Stomach smooth muscle (tissue), 2 donors: ENCODE data around the gene TMEM119.
"Not testable (repeated sequence)": the region's sequence is repeated elsewhere in the genome, so short reads cannot be mapped to it uniquely, and the experiment has no call there.

Experiments
- H3K27ac ChIP-seq: one replicate; pipeline ENCODE4 v1.7.0; 2013; ENCODE audit warnings: mild to moderate bottlenecking, low read length, inconsistent platforms
- H3K27me3 ChIP-seq, 2 donors: one replicate each; pipeline ENCODE4 v1.7.0; 2013; ENCODE audit warnings: low read length in 2 of 2; ENCODE audit not compliant: insufficient read depth in 2 of 2, control insufficient read depth in 1 of 2
- H3K36me3 ChIP-seq, 2 donors: one replicate each; pipeline ENCODE4 v1.7.0; 2013; ENCODE audit warnings: low read length in 2 of 2; ENCODE audit not compliant: control insufficient read depth in 2 of 2, insufficient read depth in 2 of 2
- H3K4me1 ChIP-seq: one replicate; pipeline ENCODE4 v1.7.0; 2013; ENCODE audit warnings: low read length; ENCODE audit not compliant: control insufficient read depth, insufficient read depth
- H3K4me3 ChIP-seq, 2 donors: one replicate each; pipeline ENCODE4 v1.7.0; 2013; ENCODE audit warnings: low read length in 2 of 2
- H3K9ac ChIP-seq, 2 donors: one replicate each; pipeline ENCODE4 v1.7.0; 2013; ENCODE audit warnings: low read length in 2 of 2, mild to moderate bottlenecking in 1 of 2
- H3K9me3 ChIP-seq, 2 donors: one replicate each; pipeline ENCODE4 v1.7.0; 2013; ENCODE audit warnings: low read length in 2 of 2; ENCODE audit not compliant: control insufficient read depth in 2 of 2
- donor health status: healthy.
- donor health status: Pancreatic carcinoma.

TMEM119 gene

DNA sequence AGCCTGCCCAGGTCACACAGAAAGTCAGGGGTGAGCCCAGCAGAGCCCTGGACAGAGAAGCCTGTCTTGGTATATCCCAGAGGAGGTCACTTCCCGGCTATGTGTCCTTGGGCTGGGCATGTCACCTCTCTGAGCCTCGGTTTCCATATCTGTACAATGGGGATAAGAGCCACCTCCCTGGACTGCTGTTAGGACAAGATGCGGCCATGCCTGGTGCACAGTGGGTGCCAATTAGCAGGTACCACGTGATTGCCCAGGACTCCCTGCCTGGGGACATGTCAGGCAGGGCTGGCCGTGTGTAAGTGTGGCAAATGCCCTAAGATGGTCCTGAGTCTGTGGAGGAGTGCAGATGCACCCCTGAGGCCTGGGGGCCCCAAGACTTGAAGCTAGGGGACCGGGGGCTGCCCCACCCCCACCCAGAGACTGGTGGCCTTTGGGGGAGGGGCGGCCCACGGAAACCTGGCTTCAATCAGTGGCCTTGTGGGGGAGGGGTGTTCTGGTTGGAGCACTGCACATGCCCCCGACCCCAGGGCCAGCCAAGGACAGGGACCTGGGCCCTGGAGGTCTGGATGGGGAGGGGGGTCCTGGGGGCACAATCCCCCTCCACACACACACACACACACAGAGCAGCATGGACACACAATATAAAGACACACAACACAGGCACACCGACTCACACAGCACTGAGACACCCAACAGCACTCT lies 878 bp downstream of the TMEM119 start:
- H3K9me3 ChIP-seq = no peaks in the 10 kb centered on the region
- no peak overlapping the region for H3K9ac ChIP-seq
- peak overlapping the region; percentile 31 to 64 for H3K4me3 ChIP-seq
- H3K4me1 ChIP-seq = peaks cover 3% of the 10 kb centered on the region
- peaks cover 0 to 9% of the 10 kb centered on the region in 2 donors for H3K27me3 ChIP-seq
- H3K27ac ChIP-seq = no peak overlapping the region
- no peaks in the 10 kb centered on the region for H3K36me3 ChIP-seq

- peak overlapping the region in 1 of 2 donors; percentile 22 for H3K4me3 ChIP-seq
Measured at GRCh38 chr12:108595711-108596647, 1.9 kb downstream of the TMEM119 start.

GRCh38 chr12:108594960-108595710 lies 2.7 kb downstream of the TMEM119 start:
- H3K9ac ChIP-seq = no peak overlapping the region
- H3K4me1 ChIP-seq = peaks cover 3% of the 10 kb centered on the region
- H3K9me3 ChIP-seq = no peaks in the 10 kb centered on the region
- no peak overlapping the region for H3K4me3 ChIP-seq
- H3K27me3 ChIP-seq = peaks cover 0 to 9% of the 10 kb centered on the region in 2 donors
- H3K27ac ChIP-seq = no peak overlapping the region
- H3K36me3 ChIP-seq = no peaks in the 10 kb centered on the region

More at GRCh38 chr12:108595711-108596647, 1.9 kb downstream of the TMEM119 start:
- Histone ChIP-seq H3K27me3 (peaks cover 0 to 9% of the 10 kb centered on the region in 2 donors), H3K9ac (no peak overlapping the region), H3K9me3 (no peaks in the 10 kb centered on the region), H3K4me1 (peaks cover 3% of the 10 kb centered on the region), H3K27ac (no peak overlapping the region), H3K36me3 (no peaks in the 10 kb centered on the region)

- Histone ChIP-seq H3K4me3 (no peak overlapping the region), H3K27ac (no peak overlapping the region), H3K27me3 (peaks cover 3 to 9% of the 10 kb centered on the region in 2 donors), H3K36me3 (no peaks in the 10 kb centered on the region), H3K4me1 (peaks cover 4% of the 10 kb centered on the region), H3K9me3 (no peaks in the 10 kb centered on the region), H3K9ac (no peak overlapping the region)
Measured at GRCh38 chr12:108594323-108594903, 3.5 kb downstream of the TMEM119 start.

- Histone ChIP-seq H3K9ac (no peak overlapping the region), H3K27me3 (peaks cover 8 to 9% of the 10 kb centered on the region in 2 donors), H3K36me3 (no peaks in the 10 kb centered on the region), H3K27ac (no peak overlapping the region), H3K9me3 (no peaks in the 10 kb centered on the region), H3K4me3 (no peak overlapping the region), H3K4me1 (peaks cover 9% of the 10 kb centered on the region)
Measured at GRCh38 chr12:108592033-108592909, 5.6 kb downstream of the TMEM119 start.

DNA sequence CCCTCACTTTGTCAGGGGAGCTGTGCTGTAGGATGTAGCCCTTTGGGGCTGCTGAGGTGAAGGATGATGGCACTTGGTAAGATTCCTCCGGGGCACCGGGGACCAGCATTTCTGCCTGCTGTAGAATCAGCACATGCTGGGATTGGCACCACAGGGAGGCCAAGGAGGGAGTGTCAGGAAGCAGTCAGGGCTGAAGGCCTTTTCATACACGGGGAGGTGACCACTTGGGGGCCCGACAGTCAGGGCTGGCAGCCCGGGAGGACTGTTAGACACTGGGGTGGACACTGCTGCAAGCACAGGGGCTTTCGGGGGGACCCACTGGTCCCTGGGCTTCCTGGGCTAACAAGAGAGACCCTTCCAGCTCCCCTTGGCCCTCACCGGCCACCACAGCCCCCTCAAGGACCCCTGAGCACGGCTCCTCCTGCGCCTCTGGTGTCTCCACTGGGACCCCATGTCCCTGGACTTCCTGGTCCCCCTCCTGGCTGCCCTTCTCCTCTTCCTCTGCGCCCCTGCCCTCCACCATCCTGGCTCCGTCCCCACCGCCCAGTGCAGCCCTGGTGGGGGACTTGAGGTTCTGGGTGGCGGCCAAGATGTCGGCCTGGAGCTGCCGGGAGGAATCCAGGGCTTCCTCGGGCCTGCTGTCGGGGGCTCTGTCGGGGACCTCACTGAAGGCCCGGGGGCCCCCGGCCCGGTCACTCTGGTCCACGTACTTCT lies 6.5 kb downstream of the TMEM119 start:
- Histone ChIP-seq H3K36me3 (no peaks in the 10 kb centered on the region), H3K27ac (no peak overlapping the region), H3K27me3 (peaks cover 4 to 8% of the 10 kb centered on the region in 2 donors), H3K9ac (no peak overlapping the region), H3K4me3 (no peak overlapping the region), H3K4me1 (peaks cover 9% of the 10 kb centered on the region), H3K9me3 (no peaks in the 10 kb centered on the region)

- not testable (repeated sequence) for H3K9me3 ChIP-seq, H3K27me3 ChIP-seq, H3K4me3 ChIP-seq, H3K27ac ChIP-seq, H3K9ac ChIP-seq, H3K36me3 ChIP-seq, H3K4me1 ChIP-seq
Measured at GRCh38 chr12:108590463-108590862, 7.4 kb downstream of the TMEM119 start.

DNA sequence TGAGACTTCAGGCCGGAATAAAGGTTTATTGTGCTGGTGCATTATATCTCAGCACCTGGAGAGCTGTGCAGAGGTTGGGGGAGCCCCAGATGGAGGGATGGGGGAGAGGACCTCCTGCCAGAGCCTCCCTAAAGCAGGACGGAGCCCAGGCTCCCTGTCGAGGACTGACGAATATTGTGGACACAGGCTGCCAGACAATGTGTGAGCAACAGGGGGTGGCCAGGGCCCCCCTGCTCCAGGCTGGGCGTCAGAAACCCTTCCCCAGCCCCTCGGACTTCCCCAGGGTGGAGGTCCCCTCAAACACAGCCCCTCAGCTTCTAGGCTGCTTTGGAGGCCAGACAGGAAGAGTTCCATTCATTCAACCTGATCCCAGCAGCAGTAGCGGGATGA lies 8.0 kb downstream of the TMEM119 start:
- H3K9ac ChIP-seq = no peak overlapping the region
- H3K4me1 ChIP-seq = peaks cover 5% of the 10 kb centered on the region
- H3K36me3 ChIP-seq = no peaks in the 10 kb centered on the region
- no peak overlapping the region for H3K27ac ChIP-seq
- H3K4me3 ChIP-seq = no peak overlapping the region
- H3K9me3 ChIP-seq = no peaks in the 10 kb centered on the region
- H3K27me3 ChIP-seq = peaks cover 0 to 8% of the 10 kb centered on the region in 2 donors

DNA sequence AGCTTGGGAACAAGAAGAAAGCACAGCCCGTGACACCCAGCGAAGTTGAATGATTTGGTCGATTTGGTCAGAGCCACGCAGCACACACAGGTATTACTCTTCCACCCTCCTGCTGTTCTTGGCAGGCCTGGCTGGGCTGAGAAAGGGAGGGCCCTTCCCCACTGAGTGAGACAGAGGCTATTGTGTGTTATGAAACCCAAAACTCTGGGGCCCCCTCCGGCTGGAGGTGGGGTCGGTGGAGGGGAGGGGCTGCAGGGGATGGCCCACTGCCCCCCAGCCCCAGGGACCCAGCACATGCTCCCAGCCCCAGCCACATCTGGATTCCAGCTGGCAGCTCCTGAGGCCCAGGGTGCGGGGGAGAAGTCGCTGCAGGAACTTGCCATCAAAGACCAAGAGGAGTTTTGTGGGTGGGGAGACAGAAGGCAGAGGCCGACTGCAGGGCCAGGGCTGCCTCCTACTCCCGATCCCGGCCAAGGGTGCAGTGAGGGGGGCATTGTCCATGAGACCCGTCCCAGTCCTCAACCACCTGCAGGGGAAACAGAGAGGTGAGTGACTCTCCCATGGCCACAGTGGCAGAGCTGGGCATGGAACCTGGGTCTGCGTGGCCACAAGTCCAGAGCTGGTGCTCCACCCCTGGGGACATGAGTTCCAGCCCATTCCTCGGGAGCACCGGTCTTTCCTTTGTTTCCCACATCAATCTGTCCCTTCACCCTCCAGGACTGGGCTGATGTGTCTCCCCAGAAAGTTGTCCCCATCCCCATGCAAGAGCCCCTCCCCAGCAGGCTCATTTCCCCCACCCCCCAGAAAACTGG lies 8.7 kb downstream of the TMEM119 start:
- Histone ChIP-seq H3K4me1 (peaks cover 5% of the 10 kb centered on the region), H3K27me3 (peaks cover 0 to 8% of the 10 kb centered on the region in 2 donors), H3K36me3 (no peaks in the 10 kb centered on the region), H3K27ac (no peak overlapping the region), H3K9me3 (no peaks in the 10 kb centered on the region), H3K9ac (no peak overlapping the region), H3K4me3 (no peak overlapping the region)
